ENCODE measurements around the gene SSU72.

DNA sequence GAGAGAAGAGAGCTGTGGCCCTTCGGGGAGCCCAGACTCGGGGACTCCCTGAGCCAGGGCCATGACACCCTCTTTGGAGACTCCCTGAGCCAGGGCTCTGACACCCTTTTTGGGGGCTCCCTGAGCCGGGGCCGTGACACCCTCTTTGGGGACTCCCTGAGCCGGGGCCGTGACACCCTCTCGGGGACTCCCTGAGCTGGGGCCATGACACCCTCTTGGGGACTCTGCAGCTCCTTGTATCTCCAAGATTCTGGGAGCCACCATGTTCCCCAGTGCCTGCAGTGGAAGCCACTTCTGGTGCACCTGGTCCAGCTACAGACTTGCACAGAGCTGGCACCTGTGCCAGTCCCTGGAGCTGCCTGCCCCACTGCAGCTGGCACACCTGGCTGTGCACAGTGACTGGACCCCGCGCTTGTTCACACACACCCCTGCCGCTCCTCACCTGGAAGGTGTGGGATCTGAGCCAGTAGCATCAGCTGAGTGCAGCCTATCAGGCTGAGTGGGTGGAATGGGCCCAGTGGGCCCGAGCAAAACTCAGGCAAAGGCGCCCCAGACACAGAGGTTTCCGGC, 3.8 kb upstream of the SSU72 start:
- TF ChIP-seq, protein P1, sequence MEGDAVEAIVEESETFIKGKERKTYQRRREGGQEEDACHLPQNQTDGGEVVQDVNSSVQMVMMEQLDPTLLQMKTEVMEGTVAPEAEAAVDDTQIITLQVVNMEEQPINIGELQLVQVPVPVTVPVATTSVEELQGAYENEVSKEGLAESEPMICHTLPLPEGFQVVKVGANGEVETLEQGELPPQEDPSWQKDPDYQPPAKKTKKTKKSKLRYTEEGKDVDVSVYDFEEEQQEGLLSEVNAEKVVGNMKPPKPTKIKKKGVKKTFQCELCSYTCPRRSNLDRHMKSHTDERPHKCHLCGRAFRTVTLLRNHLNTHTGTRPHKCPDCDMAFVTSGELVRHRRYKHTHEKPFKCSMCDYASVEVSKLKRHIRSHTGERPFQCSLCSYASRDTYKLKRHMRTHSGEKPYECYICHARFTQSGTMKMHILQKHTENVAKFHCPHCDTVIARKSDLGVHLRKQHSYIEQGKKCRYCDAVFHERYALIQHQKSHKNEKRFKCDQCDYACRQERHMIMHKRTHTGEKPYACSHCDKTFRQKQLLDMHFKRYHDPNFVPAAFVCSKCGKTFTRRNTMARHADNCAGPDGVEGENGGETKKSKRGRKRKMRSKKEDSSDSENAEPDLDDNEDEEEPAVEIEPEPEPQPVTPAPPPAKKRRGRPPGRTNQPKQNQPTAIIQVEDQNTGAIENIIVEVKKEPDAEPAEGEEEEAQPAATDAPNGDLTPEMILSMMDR (IDR thresholded peaks at IDR 0.05) = no peak
- no peak for TF ChIP-seq EZH2 (IDR thresholded peaks at IDR 0.05)

All from neural progenitor cell (in vitro differentiated cells).